ENCODE results near the gene ABCC1.

DNA sequence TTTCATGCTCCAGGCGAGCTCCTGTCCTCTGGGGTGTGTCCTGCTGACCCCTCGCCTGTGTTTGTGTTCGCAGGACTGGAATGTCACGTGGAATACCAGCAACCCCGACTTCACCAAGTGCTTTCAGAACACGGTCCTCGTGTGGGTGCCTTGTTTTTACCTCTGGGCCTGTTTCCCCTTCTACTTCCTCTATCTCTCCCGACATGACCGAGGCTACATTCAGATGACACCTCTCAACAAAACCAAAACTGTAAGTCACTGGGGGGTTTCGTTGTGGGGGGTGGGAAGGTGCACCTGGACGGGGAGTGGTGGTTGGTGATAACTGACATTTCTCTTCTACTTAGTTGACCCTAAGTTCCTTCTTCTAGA lies 58.3 kb downstream of the ABCC1 start:
- TF ChIP-seq POLR2A (IDR thresholded peaks at IDR 0.05; ENCODE audit: low read length) (no peak), GATA1 (IDR thresholded peaks at IDR 0.05; ENCODE audit: low read depth, low read length) (no peak)
